ENCODE results near the gene CLIC5.

The CLIC5 gene

DNA sequence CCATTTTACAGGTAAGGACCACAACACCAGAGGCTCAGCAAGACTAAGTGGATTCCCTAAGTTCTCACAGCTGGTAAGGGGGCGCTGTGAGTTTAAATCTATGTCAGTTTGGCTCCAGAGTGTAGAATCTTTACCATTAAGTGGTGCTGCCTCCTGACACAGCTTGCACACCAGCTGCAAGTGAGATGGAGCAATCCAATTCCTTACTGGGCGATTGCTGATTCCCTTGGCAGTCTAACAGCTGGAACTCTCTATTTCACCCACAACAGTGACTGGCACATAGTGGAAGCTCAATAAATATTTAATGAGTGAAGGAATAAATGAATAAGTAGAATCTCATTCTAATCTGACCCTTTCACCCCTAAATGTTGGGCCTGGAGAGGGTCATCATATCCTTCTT is 176.7 kb downstream of the CLIC5 start:
- no peak for DNase-seq (ENCODE audit: low spot score)

DNA sequence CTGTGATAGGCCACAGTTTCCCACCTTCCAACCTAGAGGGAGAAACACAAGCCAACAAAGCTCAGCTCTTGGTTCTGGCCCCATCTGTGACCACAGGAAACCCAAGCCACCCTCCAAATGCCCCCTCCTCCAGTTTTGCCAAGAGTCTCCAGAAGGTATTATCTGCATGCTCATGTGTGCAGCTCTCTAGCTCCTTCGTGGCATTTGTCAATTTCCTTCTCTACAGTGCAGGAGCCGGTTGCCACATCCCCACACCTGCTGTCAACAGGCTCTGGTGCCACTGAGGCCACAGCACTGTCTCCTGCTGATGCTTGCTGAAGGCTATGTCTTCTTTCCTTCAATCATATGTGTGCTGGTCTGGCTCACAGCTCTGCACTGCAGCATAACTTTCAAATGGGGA is 177.2 kb downstream of the CLIC5 start:
- DNase-seq (ENCODE audit: low spot score), result no peak

DNA sequence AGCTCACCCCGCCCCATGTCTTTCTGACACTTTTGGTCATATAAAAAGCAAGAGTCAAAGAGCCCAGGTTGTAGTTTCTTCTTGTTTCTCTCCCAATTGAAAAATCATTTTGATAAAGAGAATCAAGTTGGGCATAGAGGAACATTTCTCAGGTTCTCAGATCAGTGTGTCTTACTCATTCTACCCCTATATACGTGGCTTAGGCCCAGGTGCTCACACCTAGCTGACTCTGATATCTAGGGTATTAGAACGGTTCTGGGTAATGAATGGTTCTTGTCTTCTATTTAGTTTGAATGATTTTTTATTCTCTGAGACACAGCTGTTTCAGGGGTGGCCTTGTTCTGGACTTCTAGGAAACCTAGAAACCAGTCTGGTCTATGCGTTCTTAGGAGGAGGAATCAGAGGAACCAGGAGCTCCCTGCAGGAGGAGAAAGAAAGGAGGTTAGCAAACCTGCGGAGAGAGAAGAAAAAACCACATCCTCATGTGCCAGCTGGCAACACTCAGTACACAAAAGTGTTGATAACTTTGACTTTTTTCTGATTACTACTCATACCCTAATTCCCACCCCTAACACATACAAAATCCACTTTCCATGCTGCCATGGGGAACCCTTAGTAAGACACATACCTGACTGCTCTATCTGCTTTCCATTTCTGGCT is 178.0 kb downstream of the CLIC5 start:
- DNase-seq (ENCODE audit: low spot score), result no peak

DNA sequence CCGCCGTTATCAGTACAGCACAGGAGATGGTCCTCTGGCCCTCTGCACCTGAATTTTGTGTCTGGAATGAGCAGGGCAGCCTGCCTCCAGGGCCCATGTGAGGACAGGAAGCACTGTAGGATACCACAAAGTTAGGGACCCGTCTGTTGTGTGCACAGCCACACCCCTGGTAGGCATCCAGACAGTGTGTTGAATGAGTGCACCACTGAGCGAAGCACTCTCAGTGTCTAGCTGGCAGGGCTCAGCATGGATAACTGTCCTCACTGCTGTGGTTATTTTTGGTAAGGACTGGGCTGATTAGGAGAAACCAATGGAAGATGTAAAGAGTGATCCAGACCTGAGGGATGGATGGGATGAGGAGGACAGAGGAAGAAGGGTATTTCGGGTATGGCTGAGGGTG is 178.7 kb downstream of the CLIC5 start:
- DNase-seq (ENCODE audit: low spot score), result no peak

DNA sequence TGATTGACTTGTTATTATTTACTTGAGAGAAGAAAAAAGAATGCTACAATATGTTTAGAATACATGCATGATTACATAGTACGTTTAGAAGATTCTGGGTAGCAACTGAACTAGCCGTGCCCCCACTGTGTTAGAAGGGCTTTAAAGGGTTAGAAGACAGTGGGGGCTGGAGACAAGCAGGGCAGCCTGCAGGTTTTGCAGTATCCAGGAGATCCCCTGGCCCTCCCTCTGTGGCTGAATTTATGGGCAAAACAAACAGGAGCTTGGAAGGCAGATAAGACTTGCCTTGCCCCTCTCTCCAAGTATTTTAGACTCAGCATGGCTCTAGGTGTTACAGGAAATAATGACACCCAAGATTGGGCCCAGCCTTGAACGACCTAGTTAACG is 179.2 kb downstream of the CLIC5 start:
- DNase-seq (ENCODE audit: low spot score), result no peak

DNA sequence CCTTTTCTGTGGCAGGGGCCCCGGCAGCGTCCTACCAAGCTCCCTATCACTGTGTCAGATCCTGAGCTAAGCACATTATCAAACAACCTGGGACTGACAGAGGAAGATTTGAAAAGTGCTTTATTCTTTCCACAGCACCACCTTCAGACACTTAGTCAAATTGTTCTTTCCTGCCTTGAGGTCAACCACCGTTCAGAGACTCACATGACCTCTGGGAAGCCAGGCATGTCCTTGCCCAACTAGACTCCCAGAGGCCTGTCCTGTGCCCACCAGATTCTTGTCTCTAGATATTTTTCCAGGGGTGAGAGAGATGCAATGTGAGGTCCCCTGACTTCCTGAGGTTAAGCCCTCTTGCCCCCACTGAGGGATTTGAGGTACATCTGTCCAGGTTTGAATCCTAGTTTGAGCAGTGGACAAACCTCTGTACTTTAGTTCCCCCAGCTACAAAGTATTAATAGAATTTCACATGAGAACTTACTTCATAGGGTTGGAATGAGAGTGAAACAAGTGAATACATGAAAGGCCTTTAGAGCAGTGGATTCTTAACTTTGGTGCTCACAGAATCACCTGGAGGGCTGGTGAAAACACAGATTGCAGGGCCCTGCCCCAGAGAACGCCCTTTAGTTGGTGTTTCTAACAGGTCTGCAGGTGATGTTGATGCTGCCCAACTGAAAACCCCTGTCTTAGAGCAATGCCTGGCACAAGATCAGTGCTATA is 179.8 kb downstream of the CLIC5 start:
- DNase-seq (ENCODE audit: low spot score), result no peak

DNA sequence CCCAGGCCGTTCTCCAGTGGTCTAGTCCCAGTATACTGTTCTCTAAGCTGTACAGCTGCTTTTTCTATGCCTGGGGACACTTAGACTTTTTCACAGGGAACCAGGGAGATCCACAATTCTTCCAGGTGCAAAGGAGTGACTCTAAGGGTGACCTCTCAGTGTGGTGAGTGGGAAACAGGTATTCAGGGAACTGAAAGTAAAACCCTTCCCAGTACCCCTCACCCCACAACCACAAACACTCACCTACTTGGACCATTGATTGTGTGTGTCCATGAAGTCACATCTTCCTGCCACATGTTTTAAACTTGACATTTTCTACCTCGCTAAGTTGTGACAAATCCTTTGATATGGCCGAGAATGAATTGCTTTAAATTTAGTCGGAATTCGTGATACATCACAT is 183.6 kb downstream of the CLIC5 start:
- DNase-seq (ENCODE audit: low spot score), result no peak

Data from GM03348 (cell line).